Measurements from ENCODE around the gene GIPC3.
"Not testable (repeated sequence)": the region's sequence is repeated elsewhere in the genome, so short reads cannot be mapped to it uniquely, and the experiment has no call there.

Gene GIPC3

GRCh38 chr19:3620145-3620816, 35.0 kb downstream of the GIPC3 start:
- DNase-seq, result no peak

GRCh38 chr19:3620817-3621547, 35.7 kb downstream of the GIPC3 start:
- DNase-seq, result no peak

GRCh38 chr19:3621689-3622088, 36.4 kb downstream of the GIPC3 start:
- no peak for DNase-seq

- DNase-seq, result no peak
These were observed 36.9 kb downstream of the GIPC3 start for GRCh38 chr19:3622224-3622623.

GRCh38 chr19:3623716-3624115, 38.4 kb downstream of the GIPC3 start:
- DNase-seq, result no peak

GRCh38 chr19:3625996-3626472, 40.8 kb downstream of the GIPC3 start:
- peak; percentile 59 for DNase-seq

- DNase-seq, result peak; percentile 99
These were observed 41.4 kb downstream of the GIPC3 start, which contains the start of gene CACTIN for GRCh38 chr19:3626473-3627350. Gene CACTIN, minus strand, starts transcription at chr19:3626790. Its CDS starts 28 bp downstream, at chr19:3626762.

- no peak for DNase-seq
These were observed 42.1 kb downstream of the GIPC3 start for GRCh38 chr19:3627351-3627723.

GRCh38 chr19:3628766-3629165, 43.5 kb downstream of the GIPC3 start:
- DNase-seq, result not testable (repeated sequence)

GRCh38 chr19:3631053-3631861, 46.0 kb downstream of the GIPC3 start:
- no peak for DNase-seq

- no peak for DNase-seq
These were observed 46.8 kb downstream of the GIPC3 start for GRCh38 chr19:3632098-3632497.

- DNase-seq, result no peak
These were observed 47.7 kb downstream of the GIPC3 start for GRCh38 chr19:3632739-3633558.

GRCh38 chr19:3633559-3633988, 48.3 kb downstream of the GIPC3 start:
- no peak for DNase-seq

- DNase-seq, result no peak
These were observed 49.3 kb downstream of the GIPC3 start for GRCh38 chr19:3634496-3635045.

- DNase-seq, result no peak
These were observed 51.2 kb downstream of the GIPC3 start for GRCh38 chr19:3636506-3636905.

GRCh38 chr19:3636962-3637361, 51.7 kb downstream of the GIPC3 start:
- no peak for DNase-seq

GRCh38 chr19:3637621-3638020, 52.3 kb downstream of the GIPC3 start:
- no peak for DNase-seq

GRCh38 chr19:3638208-3639193, 53.2 kb downstream of the GIPC3 start:
- DNase-seq, result no peak

GRCh38 chr19:3639479-3639878, 54.2 kb downstream of the GIPC3 start:
- no peak for DNase-seq
